HG02973 (cell line): ENCODE results near the gene TMEM62.

Experiments used
- ATAC-seq: cut with Tn5 transposase; IDR thresholded peaks from one replicate; pipeline ENCODE4 v1.9.1; 2021; ENCODE audit warnings: moderate library complexity; ENCODE audit not compliant: unreplicated experiment

TMEM62 gene

DNA sequence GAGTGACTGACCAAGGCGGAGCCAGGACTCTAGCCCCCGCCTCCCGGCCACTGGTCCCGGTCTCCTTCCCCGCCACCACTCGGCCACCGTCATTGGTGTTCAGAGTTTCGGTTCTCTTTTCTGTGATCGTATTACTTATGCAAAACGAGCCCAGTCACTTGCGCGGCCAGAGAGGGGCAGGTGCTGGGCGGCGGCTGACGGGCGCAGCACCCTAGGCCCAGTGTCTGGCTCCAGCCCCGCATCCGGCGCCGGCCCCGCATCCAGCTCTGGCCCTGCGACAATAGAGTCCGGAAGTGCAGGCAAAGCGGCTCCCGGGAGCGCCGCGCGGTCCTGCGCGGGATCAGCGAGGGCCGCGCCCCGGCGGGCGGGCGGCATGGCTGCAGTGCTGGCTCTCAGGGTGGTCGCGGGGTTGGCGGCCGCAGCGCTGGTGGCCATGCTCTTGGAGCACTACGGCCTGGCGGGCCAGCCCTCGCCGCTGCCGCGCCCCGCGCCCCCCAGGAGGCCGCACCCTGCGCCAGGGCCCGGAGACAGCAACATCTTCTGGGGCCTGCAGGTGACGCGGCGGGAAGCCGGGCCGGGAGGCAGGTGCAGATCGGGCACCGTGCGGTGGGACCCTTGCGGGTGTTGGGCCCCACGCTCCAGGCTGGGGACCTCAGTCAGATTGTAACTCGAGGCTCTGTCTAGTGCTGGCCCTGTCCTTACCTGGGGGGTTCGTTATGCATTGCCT lies at the start of gene TMEM62:
Gene TMEM62 (plus strand): TSS at position 157 of the 727 bp plus-strand sequence. CDS start 217 bp downstream, at position 374.
- peak; percentile 89 for ATAC-seq

DNA sequence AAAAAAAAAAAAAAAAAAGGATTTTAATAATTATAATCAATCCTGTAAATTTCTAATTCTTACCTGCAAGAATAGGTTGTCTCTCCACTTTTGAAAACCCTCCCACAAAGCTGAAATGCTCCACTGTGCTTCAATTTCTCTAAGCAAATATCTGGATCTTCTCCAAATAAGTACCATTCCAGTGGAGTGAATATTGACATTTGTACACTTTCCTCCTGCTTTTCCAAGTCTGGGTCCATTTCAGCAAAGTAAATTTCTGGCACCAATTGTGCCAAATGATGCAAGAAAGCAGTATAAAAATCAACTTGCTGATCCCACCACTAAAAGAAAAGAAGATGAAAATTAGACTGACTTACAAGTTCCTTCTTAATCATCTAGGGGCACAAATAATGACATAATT lies 47.5 kb upstream of the TMEM62 start:
- no peak for ATAC-seq

DNA sequence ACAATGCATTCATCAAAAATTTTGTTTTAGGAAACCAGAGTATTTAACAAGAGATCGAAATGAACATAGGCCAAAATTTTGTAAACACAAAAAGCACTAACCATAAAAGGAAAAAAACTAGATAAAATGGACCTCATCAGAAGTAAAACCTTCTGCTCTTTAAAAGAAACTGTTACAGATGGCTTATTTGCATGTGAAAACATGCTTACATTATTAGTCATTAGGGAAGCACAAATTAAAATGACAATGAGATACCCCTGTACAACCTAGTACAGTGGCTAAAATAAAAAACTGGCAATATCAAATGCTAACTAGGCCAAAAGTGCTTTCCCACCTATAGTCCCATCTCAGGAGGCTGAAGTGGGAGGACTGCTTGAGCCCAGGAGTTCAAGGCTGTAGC lies 46.8 kb upstream of the TMEM62 start:
- no peak for ATAC-seq

DNA sequence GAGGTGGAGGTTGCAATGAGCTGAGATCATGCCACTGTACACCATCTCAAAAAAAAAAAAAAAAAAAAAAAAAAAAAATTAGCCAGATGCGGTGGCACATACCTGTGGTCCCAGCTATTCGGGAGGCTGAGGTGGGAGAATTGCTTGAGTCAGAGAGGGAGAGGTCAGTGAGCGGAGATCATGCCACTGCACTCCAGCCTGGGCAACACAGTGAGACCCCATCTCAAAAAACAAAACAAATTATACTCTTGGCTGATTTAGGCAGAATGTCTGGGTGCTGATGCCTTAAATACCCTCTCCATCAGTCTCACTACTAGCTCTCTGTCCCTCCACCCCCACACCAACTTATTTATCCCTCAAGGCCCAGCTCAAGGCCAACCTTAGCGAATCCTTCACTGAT lies 41.5 kb upstream of the TMEM62 start:
- no peak for ATAC-seq

DNA sequence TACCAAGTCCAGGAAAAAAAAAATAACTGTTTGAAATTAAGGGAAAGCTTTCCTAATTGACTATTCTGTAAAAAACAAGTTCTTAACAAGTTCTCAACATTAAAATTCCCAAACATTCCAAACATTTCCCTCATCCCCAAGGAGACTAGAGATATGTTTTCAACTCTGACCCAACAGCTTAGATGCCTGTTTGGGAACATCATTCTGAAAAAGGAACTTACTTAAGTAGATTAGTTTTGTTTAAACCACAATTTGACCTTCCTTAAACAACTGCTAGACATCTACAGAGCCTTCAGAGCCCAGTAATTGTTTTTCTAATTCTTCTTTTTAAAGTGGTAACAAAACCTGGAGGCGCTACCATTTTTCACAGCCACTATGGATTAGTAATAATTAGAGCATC lies 40.4 kb upstream of the TMEM62 start:
- ATAC-seq = no peak

DNA sequence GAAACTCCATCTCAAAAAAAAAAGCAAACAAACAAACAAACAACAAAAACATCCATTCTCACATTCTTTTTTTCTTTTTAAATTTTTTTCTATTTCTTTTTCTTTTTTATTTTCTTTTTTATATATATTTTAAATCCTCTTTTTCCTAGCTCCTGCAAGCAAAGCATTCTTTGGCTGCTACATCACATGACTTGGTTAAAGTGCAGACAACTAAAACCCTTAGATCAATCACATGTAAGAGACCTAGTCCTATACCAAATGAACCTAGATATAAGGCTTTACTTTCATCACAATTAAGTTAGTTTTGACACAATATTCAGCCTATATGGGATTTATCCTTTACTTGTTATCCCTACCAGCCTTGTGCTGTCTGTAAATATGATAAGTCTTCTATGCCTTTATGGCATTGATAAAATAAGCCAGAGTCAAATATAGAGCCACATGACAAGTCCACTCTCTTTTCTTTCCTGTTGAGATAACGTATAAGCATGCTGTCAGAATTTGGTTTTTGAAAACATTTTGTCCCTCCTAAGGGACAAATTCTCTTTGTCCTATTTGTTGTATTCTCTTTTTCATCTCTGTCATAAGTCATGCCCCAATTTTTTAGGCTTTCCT lies 38.9 kb upstream of the TMEM62 start:
- no peak for ATAC-seq

DNA sequence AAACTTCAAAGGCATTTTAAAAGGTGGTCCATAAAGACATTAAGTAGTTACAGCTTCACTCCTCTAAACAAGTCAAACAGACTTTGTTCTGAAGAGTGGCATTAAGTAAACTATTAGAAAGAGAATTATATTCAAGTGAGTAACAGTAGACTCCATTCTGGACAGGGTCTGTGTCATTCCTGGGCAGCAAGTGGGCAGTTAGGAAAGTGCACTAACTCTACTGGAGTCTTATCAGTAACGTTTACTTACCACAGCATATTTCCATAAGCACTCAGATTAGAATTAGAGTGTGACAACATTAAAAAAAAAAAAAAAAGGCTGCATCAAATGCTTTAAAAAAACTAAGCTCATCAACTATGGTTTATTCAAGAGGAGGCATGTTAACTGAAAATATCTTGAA lies 38.1 kb upstream of the TMEM62 start:
- no peak for ATAC-seq

DNA sequence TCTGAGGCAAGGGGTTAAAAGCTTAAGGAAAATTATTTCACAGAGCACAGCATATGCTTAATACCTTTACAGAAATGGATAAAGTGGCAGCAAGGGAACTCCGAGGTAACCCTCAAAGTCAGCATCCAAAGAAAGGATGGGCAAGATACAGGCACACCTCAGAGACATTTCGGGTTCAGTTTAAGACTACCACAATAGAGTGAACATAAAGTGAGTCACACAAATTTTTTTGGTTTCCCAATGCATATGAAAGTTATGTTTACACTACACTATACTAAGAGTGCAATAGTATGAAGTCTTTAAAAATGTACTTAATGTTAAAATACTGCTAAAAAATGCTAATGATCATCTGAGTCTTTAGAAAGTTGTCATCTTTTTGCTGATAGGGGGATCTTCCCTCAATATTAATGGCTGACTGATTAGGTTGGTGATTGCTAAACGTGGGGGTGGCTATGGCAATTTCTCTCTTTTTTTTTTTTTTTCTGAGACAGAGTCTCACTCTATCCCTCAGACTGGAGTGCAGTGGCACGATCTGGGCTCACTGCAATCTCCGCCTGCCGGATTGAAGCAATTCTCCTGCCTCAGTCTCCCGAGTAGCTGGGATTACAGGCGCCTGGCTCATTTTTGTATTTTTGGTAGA lies 37.6 kb upstream of the TMEM62 start:
- ATAC-seq = no peak

DNA sequence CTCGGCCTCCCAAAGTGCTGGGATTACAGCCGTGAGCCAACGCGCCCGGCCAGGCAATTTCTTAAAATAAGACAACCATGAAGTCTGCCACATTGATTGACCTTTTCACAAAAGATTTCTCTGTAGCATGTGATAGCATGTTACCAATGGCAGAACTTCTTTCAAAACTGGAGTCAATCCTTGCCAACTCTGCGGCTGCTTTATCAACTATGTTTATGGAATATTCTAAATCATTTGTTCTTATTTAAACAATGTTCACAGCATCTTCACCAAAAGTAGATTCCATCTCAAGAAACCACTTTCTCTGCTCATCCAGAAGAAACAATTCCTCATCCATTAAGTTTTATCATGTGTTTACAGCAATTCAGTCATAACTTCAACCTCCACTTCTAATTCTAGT lies 37.0 kb upstream of the TMEM62 start:
- no peak for ATAC-seq

DNA sequence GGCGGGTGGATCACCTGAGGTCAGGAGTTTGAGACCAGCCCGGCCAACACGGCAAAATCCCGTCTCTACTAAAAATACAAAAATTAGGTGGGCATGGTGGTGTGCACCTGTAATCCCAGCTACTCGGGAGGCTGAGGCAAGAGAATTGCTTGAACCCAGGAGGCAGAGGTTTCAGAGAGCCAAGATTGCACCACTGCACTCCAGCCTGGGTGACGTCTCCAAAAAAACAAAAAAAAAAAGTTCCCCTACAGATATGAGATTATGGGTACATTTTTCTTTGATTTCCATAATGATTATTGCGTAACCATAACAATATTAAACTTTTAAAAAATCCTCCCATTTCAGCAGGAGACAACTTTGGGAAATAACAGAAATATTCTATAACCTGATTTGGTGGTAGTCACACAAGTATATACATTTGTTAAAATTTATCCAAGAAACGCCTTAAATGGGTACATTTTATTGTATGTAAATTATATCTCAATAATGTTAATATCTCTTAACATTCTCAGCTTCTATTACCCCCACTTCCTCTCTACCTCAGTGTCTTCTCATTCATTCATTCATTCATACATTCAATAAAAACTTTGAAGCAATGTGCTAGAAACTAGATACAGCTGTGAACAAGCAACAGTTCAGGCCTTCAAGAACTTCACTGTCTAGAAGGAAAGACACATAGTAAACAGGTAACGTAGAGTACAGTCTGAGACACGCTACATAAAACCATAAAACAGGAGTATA lies 34.1 kb upstream of the TMEM62 start:
- ATAC-seq = no peak

DNA sequence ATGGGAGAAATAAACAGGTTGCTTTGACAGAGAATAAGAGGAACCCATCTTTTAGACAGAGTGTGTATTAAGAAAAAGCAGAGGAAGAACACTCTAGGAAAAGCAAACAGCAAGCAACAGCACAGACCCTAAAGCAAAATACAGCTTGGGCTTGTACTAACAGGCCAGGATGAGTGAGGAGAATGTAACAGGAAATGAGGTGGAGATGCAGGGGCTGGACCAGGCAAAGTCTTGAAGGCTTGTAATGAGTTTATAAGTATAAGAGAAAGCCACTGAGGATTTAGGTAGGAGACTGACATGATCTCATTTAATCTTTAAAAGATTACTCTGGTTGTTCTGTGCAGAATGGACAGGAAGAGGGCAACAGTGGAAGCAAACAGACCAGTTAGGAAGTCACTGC lies 32.4 kb upstream of the TMEM62 start:
- no peak for ATAC-seq

DNA sequence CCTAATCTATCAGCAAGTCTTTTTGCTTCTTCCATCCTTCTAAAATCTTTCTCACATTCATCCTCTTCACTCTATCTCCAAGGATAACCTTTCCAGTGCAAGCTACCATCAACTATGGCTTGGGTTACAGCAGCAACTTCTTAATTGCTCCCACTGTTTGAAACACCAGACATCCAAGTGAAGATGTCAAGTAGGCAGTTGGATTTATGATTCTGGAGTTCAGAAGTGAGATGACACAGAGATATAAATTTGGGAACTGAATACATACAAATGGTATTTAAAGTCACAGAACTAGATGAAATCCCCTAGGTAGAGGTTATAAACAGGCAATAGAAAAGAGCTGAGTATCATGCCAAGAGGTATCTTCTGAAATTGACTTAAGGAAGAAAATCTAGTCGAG lies 31.2 kb upstream of the TMEM62 start:
- no peak for ATAC-seq

DNA sequence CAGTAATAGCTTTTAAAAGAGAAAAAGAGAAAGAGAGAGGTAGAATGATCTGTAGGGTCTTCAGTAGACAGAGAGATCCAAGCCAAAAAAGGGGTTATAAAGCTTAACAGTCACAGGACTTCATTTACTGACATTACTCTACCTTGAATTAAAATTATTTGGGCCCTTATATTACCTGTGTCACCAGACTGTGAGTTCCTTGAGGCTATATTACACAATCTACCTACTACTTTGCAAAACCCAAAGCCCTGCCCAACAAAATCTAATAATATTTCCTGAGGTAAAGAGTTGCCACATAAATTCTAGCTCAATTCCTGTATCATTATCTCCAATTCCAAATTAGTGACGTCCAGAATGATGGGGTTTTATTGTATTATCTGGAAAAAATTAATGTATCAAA lies 29.5 kb upstream of the TMEM62 start:
- no peak for ATAC-seq

DNA sequence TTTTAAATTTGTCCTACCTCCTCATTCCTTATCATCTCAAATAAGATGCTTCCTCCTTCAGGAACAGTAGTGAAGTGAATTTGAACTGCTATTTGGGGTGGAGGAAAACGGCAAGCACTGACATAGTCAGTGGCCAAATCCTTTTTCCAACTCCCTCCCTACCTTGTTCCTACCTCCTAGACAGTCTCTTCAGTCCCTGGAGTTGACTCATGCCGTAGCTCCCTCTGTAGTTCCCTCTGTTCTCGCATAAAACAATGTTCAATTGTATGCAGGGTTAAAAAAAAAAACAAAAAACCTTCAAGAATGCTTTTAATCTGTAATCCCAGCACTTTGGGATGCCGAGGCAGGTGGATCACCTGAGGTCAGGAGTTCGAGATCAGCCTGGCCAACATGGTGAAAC lies 29.0 kb upstream of the TMEM62 start:
- ATAC-seq = no peak

DNA sequence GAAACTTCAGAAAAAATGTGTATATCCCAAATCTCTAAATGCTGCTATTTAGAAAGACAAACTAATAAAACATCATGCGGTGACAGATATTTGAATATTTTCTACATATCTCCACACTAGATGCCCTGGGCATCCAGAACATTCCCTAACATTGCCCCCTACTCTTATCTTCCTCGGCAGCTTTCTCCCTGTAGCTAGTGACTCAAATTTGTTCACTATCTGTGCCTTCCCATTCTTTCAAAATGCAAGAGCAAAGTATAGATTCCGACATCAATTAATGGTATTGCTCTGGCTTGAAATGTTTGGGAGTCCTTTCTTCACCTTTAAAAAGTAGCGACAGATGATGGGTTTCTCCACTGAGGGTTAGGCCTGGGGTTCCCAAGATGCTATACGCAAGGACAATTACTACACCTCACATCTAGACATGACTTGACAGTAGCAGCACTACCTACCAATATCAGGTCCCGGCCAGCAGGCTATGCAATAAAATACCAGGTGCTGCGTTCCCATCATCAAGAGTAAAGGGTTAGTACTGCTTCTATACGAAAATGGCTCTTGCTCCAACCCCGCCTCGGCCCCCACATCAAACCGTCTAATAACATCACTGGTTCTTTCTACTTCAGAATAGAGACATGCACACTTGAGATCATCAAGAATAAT lies 28.2 kb upstream of the TMEM62 start:
- ATAC-seq = no peak

DNA sequence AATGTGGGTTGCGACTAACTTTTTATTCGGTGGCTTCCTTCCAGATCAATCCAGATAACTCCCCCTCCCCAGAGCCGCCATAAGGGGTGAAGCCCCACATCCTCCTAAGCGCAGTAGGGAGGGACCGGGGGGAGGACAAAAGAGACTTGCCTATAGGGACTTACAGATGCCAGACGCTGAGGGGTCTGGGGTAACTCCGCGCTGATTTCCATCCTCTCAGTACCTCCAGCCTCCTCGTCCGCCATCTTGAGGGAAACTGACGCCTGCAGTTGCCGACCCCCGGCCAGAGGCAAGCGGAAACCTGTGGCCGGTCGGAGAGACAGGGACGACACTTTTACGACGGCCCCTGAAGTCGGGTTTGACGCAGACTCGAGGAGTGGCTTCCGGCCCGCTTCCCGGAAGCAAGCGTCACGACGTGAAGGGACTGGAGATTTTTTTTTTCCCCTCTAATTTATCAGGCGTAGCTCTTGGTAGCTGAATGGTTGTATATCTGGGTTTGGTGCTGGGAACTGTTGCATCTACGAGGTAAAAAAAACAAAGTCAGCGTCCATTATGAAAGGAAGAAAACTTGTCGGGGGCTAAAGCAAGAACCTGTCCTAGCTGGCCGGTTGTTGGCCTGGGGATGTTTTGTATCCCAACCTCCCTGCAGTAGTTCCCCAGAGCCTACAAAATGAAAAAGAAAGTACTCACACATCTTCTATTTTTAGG lies 27.5 kb upstream of the TMEM62 start, which contains the start of gene UBR1:
Gene UBR1 (minus strand): TSS at position 261 of the 708 bp plus-strand sequence. CDS start 16 bp downstream, at position 245.
- ATAC-seq = peak; percentile 76

DNA sequence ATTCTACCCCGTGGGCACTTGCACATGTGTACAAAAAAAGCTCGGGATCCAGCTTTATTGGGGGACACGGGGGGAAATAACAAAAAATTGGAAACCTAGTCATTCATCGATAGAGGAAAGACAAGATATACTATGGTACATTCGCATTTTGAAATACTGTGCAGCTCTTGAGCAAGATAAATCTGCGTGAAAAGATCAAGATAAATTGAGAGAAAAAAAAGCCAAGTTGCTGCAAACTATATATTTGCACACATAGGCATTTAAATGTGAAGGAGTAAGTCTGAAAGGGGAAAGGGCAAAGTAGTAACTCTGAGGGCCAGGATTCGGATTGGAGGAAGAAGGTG lies 26.9 kb upstream of the TMEM62 start:
- no peak for ATAC-seq

DNA sequence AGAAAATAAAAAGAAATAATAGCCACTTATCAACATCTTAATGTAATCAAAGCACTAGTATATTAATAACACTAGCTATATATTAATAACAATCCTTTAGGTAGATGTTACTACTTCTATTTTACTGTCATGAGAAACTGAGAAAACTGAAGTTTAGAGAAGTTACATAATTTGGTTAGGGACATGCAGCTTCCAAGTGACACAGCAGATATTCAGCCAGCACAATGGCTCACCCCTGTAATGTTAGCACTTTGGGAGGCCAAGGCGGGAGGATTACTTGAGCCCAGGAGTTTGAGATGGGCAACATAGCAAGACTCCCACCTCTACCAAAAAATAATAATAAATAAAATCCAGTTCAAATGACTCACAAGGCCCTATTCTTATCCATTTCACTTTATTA lies 25.6 kb upstream of the TMEM62 start:
- ATAC-seq = no peak

DNA sequence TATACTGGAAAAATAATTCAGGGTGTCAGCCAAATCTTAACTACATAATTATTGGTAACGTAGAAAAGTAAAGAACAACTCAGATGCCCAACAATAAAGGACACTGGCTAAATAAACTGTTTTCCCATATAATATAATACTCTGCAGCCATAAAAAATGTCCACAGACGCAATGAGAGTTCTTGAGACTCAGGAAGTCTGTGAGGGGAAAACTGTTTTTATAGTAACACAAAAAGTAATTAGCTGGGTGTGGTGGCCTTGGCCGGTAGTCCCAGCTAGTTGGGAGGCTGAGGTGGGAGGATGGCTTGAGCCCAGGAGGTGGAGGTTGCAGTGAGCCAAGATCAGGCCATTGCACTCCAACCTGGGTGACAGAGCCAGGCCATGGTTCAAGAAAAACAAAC lies 22.0 kb upstream of the TMEM62 start:
- ATAC-seq = no peak

DNA sequence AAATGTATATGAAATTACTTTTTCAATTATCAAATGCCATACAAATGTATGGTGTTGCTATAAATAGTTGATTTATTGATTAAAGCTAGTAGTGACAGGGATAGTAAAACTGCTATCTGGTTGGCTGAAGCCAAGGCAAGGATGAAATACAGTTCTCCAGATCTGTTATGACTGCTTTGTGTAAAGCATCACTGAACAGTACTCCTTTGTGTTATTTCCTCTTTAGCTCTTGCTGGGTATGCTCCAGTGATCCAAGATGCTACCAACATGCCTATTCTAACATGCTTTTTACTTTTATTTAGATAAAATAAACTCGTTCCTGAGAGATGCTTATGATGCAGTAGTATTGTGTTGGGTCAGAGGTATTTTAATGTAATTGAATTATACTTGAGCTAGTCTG lies 15.1 kb upstream of the TMEM62 start:
- no peak for ATAC-seq

DNA sequence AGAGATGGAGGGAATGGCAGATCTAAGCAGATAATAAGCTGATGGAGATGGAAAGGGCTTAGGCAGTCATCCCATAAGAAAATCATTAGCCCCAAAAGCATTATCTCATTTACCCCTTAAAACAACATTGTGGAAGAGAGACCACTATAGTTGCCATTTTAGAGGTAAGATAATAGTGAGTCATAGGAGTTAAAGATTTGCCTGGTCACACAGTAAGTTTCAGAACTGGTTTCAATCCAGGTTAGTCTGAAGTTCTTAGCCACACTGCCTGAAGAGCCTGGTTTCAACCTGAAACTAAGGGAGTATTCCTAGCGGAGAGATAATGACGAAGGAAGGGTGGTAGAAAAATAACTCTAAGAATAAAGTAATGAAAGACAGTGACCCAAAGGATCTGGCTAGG lies 14.6 kb upstream of the TMEM62 start:
- no peak for ATAC-seq
